T follicular helper cell (primary cell): Measurements from ENCODE around the gene DMRTC2.

Experiments
- DNase-seq: peaks from one replicate; pipeline ENCODE4 v3.0.0-alpha.2; 2020; ENCODE audit warnings: low read depth
- total RNA-seq, 2 experiments: gene quantifications; one replicate each; lab custom pipeline; 2026; lab: John Stamatoyannopoulos, UW

DMRTC2 gene
- total RNA-seq = 0 reads per million in 2 experiments

DNA sequence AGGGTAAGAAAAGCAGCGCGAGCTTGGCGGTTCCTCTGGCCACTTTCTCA lies at the start of gene DMRTC2:
TSS of gene DMRTC2 (plus strand) at position 42 of the 50 bp plus-strand sequence. CDS start 2,387 bp downstream, outside the sequence.
- DNase-seq = no peak

DNA sequence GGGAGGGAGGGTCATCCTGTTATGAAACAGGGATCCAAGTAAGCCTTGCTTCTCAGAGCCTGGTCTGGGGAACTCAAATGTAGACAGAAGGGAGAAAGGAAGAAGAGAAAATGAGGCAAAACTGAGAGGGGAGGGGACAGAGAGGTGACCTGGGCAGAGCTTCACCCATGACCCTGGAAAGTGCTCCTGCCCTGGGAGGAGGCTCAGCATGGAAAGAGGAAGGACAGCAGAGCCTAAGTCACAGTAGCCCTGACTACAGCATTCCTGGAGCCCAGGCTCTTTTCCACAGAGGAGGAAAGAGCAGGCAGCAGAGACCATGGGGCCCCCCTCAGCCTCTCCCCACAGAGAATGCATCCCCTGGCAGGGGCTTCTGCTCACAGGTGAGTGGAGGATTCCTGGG lies 48.5 kb upstream of the DMRTC2 start, which contains the start of gene CEACAM3:
TSS of gene CEACAM3 (plus strand) at position 226 of the 400 bp plus-strand sequence. CDS start at position 317, 91 bp downstream.
- no peak for DNase-seq

DNA sequence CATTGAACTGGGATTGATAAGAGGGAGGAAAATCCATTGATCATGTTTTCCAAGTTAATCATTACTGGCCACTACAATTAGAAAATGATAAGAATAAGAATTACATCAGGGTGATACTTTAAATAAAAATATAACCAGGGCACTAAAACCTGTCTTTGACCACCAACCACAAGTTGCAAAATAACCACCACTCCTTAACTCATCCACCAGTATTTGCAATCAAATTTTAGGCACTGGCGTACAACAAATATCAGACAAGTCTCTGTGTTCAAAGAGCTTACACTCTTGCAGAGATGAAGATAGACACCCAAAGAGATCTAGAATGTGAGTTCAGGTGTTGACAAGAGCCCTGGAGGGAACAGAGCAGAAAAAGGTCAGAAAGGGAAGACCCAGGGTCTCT lies 47.9 kb upstream of the DMRTC2 start:
- no peak for DNase-seq

DNA sequence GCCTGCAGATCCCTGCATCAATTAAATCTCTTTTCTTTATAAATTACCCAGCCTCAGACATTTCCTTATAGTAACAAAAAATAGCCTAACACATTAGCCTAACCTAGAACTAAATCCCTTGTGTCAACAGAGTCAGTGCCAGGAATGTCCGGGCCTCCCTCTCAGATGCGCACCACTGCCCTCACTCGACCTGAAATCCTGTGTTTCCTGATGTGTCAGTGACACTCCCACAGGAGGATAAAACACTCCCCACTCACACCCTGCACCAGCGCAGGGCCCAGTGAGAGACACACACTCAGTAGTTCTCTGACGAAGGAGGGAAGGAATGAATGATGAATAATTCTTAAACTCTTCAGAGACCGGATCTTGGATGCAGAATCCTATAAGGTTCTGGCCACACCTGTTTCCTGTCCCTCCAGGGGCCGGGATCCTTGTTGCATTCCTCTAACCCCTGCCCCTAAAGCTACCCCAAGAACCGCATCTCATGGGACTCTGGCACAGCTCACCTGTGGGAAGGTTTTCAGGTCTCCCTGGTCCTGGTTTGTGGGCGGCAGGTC lies 45.3 kb upstream of the DMRTC2 start:
- no peak for DNase-seq

DNA sequence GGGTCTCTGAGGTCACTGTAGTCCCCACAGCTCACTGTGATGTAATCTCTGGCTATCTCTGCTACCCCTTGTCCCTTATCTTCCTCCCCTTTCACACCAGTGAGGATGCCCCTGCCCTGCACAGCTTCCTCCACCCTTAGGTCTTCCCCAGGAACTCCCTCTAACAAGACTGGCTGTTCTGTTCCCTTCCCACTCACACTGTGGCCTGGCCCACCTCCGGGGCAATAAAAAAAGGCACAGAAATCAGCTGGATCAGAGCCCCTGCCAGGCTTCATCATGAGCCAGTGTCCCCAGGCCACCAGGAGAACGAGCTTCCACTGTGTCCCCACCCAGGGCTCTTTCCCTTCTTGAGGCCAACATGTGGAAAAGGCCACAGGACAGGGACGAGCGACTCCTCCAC lies 43.8 kb upstream of the DMRTC2 start:
- no peak for DNase-seq

DNA sequence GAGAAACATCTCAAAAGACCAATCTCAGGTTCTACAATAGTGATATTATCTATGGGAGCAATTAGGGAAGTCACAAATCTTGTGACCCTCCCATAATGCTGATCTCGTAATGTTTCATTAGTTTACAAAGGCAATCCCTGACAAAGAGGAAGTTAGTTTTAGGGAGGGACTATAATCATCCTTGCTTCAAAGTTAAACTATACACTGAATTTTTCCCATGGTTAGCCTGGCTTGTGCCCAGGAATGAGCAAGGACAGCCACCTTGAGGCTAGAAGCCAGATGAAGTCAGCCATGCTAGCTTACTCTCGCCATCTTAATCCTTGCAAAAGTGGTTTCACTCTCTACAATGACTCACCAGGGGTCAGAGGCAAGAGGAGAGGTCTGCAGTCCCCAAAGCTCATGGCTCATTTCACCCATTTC lies 43.0 kb upstream of the DMRTC2 start:
- DNase-seq = no peak

DNA sequence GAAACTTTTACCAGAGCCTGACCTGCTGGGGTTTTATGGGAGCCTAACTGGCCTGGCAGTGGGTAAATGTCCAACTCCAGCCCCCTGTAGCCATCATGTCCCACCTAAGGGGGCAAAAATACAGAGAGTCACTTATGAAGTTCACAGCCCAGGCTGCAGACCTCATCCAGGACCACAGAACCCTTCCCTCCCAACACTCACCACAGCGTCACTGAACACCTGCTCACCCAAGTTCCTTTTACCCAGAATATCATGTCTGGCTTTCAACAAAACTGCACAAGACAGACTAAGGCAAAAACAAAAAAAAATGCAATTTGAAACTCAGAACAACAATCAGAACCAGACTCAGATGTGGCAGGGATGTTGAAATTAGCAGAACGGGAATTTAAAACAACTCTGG lies 42.1 kb upstream of the DMRTC2 start:
- no peak for DNase-seq

DNA sequence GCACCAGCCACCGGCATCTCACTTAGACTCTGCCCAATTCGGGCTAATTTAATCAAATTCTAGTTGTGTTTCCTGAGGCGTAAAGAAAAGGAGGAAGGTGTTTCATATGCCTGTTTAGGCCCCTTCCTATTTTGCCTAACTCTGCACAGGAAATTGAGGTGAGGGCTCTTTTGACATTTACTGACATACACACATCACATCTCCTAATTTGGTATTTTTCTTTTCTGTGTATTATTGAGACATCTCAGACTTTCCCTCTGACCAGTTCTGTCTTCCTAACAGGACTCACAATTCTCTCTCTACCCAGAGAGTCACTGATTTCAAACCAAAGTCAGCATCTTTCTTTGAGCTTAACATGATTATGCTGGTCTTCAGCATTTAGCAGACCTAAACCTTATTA lies 40.5 kb upstream of the DMRTC2 start:
- no peak for DNase-seq

DNA sequence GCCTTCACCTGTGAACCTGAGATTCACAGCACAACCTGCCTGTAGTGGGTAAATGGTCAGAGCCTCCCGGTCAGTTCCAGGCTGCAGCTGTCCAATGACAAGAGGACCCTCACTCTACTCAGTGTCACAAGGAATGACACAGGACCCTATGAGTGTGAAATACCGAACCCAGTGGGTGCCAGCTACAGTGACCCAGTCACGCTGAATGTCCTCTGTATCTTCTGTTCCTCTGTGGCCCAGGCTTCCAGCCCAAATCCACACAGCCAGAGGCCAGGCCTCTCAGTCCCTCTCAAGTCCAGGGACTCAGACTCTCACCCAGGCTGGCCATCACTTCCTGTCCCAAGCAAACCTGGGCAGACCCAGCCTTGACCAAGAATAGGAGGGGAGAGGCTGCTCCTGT lies 37.7 kb upstream of the DMRTC2 start:
- no peak for DNase-seq

DNA sequence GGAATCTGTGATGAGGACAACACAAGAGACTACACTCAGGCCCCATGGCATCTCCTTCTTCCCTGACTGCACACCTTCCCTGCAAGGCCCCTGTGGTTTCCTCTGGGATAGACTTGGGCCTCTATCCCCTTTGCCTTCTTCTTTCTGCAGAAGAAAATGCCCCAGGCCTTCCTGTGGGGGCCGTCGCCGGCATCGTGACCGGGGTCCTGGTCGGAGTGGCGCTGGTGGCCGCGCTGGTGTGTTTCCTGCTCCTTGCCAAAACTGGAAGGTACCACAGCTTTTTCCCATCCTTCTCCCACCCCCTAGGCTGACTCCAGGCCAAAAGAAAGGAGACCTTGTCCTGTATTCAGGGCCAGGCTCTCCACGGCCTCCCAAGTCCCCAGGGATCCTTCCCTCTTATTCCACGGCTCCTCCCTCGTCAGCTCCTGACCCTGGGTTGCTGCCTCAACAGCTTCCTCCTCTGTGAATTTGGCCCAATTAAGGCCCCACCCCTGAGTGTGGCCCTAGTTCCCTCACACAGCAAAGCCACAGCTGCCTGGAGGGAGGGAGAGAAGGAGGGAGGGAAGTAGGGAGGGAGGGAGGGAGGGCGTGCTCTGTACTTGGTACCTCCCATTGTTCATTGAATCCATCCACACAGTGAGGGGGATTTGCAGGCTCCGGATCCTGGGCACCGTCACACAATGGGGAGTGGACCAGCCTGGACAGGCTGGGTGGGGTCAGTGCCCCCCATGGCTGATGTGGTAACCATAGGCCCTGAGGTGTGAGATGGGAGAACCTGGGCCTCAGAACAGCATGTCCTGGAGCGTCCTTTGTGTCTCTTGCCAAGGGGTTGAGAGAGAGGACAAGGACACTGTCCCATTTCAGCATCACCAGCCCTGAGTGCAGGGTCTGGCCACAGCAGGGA lies 35.9 kb upstream of the DMRTC2 start:
- no peak for DNase-seq

DNA sequence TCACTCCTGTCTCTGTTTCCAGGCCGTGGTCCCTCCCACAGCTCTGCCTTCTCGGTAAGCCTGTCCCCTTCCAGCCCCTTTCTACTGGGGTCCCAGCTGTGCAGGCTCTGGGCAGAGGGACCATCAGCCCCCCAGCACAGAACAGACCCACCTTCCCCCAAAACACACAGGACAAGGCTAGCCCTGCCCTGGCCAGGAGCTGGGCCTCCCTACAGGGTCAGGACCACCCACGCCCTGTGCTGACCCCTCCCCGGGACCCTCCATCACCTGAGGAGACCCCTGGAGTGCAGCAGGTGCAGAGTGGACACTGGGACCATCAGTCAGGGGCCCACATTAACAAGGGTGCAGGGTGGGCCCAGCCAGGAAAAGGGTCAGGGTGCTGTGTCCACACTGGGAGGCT lies 34.5 kb upstream of the DMRTC2 start:
- DNase-seq = no peak

DNA sequence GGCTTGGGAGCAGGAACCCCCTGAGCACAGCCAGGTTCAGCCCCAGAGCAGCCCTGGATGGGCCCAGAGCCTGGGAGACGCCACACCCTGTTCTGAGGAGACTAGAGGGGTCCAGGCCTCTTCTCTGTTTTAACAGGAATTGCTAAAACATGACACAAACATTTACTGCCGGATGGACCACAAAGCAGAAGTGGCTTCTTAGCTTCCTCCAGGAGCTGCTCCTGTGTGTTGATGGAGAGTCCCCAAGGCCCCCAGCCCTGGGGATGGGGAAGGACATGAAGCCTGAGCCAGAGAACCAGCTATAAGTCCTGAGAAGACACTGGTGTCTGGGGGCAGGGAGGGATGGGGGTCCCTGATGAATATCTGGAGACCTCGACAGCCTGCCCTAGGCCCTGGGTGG lies 33.8 kb upstream of the DMRTC2 start:
- no peak for DNase-seq

DNA sequence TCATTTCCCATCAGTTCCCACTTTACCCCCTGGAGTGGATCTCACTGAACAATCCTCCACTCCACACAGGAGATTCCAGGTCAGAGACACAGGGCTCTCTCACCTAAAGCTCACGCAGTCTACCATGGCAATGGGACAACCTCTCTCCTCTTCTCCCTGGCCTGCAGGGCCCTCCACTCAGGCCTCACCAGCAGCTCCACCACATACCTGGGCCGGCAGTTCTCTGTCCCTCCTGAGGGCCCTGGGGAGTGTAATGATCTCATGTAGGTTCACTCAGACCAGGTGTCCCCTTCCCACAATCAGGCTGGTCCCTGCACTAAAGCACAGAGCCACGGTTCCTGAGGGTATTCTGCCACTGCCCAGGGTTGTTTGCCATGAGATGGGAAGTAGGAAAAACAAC lies 32.9 kb upstream of the DMRTC2 start:
- no peak for DNase-seq

DNA sequence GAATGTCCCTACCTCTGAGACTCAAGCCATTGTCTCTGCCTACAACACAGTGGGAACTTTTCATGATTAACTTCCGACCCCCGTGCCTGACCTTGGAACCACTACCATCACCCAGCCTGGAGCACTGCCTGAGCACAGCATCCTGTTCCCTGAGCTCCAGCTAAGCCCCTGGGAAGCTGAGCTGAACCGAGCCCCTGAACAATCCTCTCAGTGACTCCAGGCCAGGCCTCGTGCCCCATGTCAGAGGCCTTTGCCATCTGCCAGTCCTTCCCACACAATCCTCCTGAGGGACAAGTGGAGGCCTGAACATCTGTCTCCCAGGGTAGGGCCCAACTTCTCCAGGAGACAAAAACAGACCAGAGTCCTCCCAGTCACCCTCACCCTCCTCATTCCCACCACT lies 30.9 kb upstream of the DMRTC2 start:
- no peak for DNase-seq

DNA sequence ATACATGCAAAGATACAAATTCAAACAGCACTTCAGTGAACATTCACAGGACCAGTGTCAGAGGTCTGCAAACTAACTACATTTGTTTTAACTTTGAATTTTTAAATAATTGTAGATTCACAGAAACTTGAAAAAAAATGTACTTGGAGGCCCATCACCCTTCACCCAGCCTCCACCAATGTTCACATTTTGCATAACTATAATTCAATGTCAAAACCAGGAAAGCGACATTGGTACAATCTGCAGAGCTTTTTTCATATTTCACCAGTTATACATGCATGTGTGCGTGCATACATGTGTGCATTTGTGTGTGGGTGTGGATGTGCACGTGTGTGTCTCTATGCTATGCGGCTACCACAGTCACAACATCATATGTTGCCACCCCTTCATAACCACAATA lies 29.5 kb upstream of the DMRTC2 start:
- DNase-seq = no peak

DNA sequence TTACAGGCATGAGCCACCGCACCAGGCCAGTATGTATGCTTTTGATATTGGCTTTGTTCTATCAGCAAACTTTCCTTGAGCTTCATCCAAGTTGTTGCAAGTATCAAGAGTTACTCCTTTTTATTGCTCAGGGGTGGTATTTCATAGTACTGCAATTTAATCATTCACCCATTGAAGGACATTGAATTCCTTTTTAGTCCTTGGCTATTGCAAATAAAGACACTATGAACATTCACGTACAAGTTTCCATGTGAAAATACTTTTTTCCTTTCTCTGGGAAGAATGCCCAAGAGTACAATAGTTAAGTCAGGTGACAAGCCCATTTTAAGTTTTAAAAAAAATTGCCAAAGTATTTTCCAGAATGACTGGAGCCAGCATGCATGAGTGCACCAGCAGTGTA lies 28.1 kb upstream of the DMRTC2 start:
- DNase-seq = no peak

DNA sequence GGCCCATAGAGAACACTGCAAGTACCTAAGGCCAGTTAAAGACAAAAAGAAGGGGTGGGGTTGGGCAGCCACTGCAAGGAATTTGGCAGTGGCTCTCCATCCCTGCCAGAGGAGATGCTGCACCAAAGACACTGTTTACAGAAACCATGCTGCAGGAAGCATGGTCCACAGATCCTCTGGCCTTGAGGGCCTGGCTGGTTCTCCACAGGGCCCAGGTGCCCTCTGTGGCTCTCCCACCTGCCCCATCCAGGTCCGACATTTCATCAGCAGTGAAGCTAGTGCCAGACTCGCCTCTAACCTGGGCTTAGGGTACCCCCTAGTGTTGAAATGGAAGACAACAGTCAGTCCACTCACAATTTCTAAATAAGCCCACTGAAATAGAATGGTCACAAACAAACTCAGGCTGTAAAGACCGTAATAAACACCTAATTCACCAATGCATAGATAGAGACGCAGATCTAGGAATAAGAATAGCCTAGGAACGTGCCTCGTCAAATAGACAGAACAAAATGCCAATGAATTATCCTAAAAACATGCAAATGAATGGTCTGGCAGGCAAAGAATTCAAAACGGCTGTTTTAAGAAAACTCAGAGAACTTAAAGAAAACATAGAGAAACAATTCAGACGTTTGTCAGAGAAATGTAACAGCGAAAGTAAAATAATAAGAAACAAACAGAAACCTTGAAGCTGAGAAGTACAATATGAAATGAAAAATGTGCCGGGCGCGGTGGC lies 23.7 kb upstream of the DMRTC2 start:
- peak; percentile 12 for DNase-seq

DNA sequence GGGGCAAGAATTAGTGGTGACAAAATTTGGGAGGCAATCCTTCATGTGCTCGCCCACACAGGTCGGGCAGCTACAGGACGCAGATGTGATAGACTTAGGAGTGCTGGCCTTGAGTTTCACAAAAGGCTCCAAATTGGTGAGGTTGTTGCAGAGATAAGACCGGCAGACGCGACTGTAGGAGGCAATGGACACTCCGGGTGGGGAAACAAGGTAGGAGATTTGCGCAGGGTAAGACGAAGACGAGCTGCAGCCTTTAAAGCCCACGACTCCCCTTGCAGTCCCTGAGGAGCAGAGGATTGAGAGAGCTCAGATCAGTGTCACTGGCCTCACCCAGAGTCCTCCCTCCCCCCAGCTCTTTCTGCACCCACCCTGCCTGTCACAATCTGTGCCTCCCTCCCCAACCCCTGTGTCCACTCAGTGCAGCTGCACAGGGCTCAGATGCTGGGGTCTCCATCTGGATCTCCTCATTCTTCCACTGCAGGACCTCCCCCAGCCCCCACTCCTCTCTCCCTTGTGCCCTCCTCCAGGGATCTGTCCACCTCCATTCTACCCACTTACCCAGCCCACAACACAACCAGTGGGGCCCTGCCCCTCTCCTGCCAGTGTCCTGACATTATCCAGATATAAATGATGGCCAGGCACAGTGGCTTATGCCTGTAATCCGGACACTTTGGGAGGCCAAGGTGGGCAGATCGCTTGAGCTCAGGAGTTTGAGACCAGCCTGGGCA lies 6.7 kb upstream of the DMRTC2 start:
- DNase-seq = no peak

DNA sequence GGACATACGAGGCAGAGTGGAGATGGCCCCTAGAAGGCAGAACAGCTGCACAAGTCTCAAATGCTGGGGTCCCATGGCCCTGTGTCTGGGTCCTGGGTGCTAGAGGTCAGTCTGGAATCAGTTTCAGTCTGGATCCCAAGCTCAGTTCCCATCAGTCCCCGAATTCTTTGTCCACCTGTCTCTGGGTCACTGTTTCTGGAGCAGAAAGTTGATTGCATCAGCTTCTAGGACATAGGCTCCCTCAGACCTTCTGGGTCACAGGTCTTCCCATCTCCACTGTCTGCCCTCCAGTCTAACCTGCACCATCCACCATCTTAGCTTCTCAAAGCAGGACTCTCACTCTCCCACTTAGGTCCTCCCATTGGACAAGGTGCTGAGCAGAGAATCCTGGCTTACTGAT lies 5.6 kb upstream of the DMRTC2 start:
- no peak for DNase-seq

DNA sequence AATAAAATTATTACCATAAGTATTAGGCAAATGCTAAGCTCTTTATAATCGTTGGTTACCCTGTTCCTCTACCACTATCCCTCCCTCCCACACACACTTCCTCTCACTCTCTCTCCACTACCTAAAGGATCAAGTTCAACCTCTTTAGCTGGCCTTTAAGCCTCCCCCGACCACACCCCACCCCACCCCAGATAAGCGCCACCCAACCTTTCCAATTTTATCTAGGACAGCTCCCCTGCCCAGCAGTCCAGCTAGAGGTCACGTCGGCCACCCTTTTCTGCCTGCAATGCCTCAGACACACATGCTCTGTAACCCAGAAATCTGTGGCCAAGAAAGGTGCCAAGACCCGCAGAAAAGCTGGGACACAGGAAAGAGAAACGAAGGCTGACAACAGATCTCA lies 1.5 kb upstream of the DMRTC2 start:
- DNase-seq = no peak

DNA sequence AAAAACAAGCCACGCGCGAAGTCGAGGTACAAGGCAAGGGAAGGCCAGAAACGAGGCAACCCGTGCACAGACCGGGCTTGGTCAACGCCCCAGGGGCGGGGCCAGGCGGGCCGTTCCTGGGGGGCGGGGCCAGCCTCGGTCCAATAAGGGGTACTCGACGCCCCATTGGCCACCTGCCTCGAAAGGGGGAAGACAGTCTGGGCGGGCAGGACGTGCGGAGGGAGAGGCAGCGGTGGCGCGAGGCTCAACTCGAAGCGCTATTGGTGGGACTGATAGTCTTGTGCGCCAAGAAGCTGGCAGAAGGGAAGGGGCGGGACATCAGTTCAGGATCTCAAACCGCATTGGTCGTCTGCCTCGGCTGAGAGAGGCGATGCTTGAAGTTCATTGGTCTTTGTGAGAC lies 241 bp upstream of the DMRTC2 start, which contains the start of gene LYPD4:
TSS of gene LYPD4 (minus strand) at position 83 of the 400 bp plus-strand sequence. CDS start 5,398 bp downstream, outside the sequence.
- DNase-seq = no peak

DNA sequence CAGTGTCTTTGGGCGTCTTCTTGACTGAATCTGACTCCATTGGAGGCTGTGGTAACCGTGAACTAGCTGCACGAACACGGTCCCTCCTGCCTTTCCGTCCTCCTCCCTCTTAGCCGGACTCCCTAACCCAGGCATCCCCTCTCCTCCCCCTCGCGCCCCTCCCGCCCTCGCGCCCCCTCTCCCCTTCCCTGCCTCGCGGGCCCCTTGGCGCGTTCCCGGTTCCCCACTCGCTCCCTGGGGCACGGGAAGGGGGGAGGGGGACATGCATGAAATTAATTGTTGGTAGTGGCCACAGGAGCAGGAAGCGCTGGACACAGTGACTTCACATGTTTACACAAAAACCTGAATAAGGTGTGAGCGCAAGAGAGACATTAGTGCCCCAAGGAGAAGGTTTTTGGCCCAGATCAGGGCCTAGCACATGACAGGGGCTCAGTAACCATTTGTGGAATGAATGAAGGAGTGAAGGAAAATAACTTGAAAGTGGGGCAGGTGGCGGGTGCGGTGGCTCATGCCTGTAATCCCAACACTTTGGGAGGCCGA lies 279 bp downstream of the DMRTC2 start:
- no peak for DNase-seq
